ENCODE measurements around the gene LZTS2.

LZTS2 gene

GRCh38 chr10:101040061-101040460 lies 40.5 kb downstream of the LZTS2 start:
- Histone ChIP-seq H3K4me3 (ENCODE audit: low read depth in 1 of 2, low read length in 2 of 2) (no peak overlapping the region), H3K36me3 (ENCODE audit: control insufficient read depth in 1 of 2, insufficient read depth in 2 of 2, low read length in 2 of 2) (peaks cover 43 to 51% of the 10 kb centered on the region in 2 donors), H3K27ac (ENCODE audit: low read depth, low read length) (no peak overlapping the region), H3K4me1 (ENCODE audit: control insufficient read depth in 1 of 2, insufficient read depth in 2 of 2, low read length in 2 of 2) (peaks cover 41 to 45% of the 10 kb centered on the region in 2 donors), H3K27me3 (ENCODE audit: control insufficient read depth in 1 of 2, insufficient read depth in 2 of 2, low read length in 2 of 2) (no peaks in the 10 kb centered on the region), H3K9ac (ENCODE audit: low read depth in 1 of 2, low read length in 2 of 2) (no peak overlapping the region), H3K9me3 (ENCODE audit: control insufficient read depth in 1 of 2, low read length in 2 of 2) (no peaks in the 10 kb centered on the region)

GRCh38 chr10:101040851-101041250 lies 41.2 kb downstream of the LZTS2 start:
- H3K9me3 ChIP-seq (ENCODE audit: control insufficient read depth in 1 of 2, low read length in 2 of 2) = no peaks in the 10 kb centered on the region
- peaks cover 34 to 37% of the 10 kb centered on the region in 2 donors for H3K4me1 ChIP-seq (ENCODE audit: control insufficient read depth in 1 of 2, insufficient read depth in 2 of 2, low read length in 2 of 2)
- H3K27ac ChIP-seq (ENCODE audit: low read depth, low read length) = no peak overlapping the region
- H3K4me3 ChIP-seq (ENCODE audit: low read depth in 1 of 2, low read length in 2 of 2) = no peak overlapping the region
- peaks cover 36 to 43% of the 10 kb centered on the region in 2 donors for H3K36me3 ChIP-seq (ENCODE audit: control insufficient read depth in 1 of 2, insufficient read depth in 2 of 2, low read length in 2 of 2)
- H3K9ac ChIP-seq (ENCODE audit: low read depth in 1 of 2, low read length in 2 of 2) = peak overlapping the region in 1 of 2 donors; percentile 16
- H3K27me3 ChIP-seq (ENCODE audit: control insufficient read depth in 1 of 2, insufficient read depth in 2 of 2, low read length in 2 of 2) = no peaks in the 10 kb centered on the region

GRCh38 chr10:101041252-101041761 lies 41.7 kb downstream of the LZTS2 start:
- no peak overlapping the region for H3K4me3 ChIP-seq (ENCODE audit: low read depth in 1 of 2, low read length in 2 of 2)
- peak overlapping the region in 1 of 2 donors; percentile 90 for H3K9ac ChIP-seq (ENCODE audit: low read depth in 1 of 2, low read length in 2 of 2)
- H3K9me3 ChIP-seq (ENCODE audit: control insufficient read depth in 1 of 2, low read length in 2 of 2) = no peaks in the 10 kb centered on the region
- no peak overlapping the region for H3K27ac ChIP-seq (ENCODE audit: low read depth, low read length)
- peaks cover under 1% of the 10 kb centered on the region in 2 donors for H3K27me3 ChIP-seq (ENCODE audit: control insufficient read depth in 1 of 2, insufficient read depth in 2 of 2, low read length in 2 of 2)
- peaks cover 30 to 35% of the 10 kb centered on the region in 2 donors for H3K4me1 ChIP-seq (ENCODE audit: control insufficient read depth in 1 of 2, insufficient read depth in 2 of 2, low read length in 2 of 2)
- H3K36me3 ChIP-seq (ENCODE audit: control insufficient read depth in 1 of 2, insufficient read depth in 2 of 2, low read length in 2 of 2) = peaks cover 32 to 38% of the 10 kb centered on the region in 2 donors

GRCh38 chr10:101042118-101042517 lies 42.5 kb downstream of the LZTS2 start:
- Histone ChIP-seq H3K9ac (ENCODE audit: low read depth in 1 of 2, low read length in 2 of 2) (peak overlapping the region; percentile 62 to 90), H3K9me3 (ENCODE audit: control insufficient read depth in 1 of 2, low read length in 2 of 2) (no peaks in the 10 kb centered on the region), H3K36me3 (ENCODE audit: control insufficient read depth in 1 of 2, insufficient read depth in 2 of 2, low read length in 2 of 2) (peaks cover 25 to 30% of the 10 kb centered on the region in 2 donors), H3K4me3 (ENCODE audit: low read depth in 1 of 2, low read length in 2 of 2) (peak overlapping the region; percentile 55 to 82), H3K27ac (ENCODE audit: low read depth, low read length) (peak overlapping the region; percentile 76), H3K27me3 (ENCODE audit: control insufficient read depth in 1 of 2, insufficient read depth in 2 of 2, low read length in 2 of 2) (peaks cover 7 to 9% of the 10 kb centered on the region in 2 donors), H3K4me1 (ENCODE audit: control insufficient read depth in 1 of 2, insufficient read depth in 2 of 2, low read length in 2 of 2) (peaks cover 22 to 27% of the 10 kb centered on the region in 2 donors)

- Histone ChIP-seq H3K4me1 (ENCODE audit: control insufficient read depth in 1 of 2, insufficient read depth in 2 of 2, low read length in 2 of 2) (peaks cover 22% of the 10 kb centered on the region in 2 donors), H3K27ac (ENCODE audit: low read depth, low read length) (peak overlapping the region; percentile 76), H3K27me3 (ENCODE audit: control insufficient read depth in 1 of 2, insufficient read depth in 2 of 2, low read length in 2 of 2) (peaks cover 13 to 16% of the 10 kb centered on the region in 2 donors), H3K4me3 (ENCODE audit: low read depth in 1 of 2, low read length in 2 of 2) (peak overlapping the region; percentile 55 to 82), H3K36me3 (ENCODE audit: control insufficient read depth in 1 of 2, insufficient read depth in 2 of 2, low read length in 2 of 2) (peaks cover 18 to 23% of the 10 kb centered on the region in 2 donors), H3K9me3 (ENCODE audit: control insufficient read depth in 1 of 2, low read length in 2 of 2) (no peaks in the 10 kb centered on the region), H3K9ac (ENCODE audit: low read depth in 1 of 2, low read length in 2 of 2) (peak overlapping the region; percentile 62 to 90)
Observed at GRCh38 chr10:101042667-101043362, 43.2 kb downstream of the LZTS2 start.

GRCh38 chr10:101043363-101043707 lies 43.7 kb downstream of the LZTS2 start:
- Histone ChIP-seq H3K4me1 (ENCODE audit: control insufficient read depth in 1 of 2, insufficient read depth in 2 of 2, low read length in 2 of 2) (peaks cover 24 to 25% of the 10 kb centered on the region in 2 donors), H3K4me3 (ENCODE audit: low read depth in 1 of 2, low read length in 2 of 2) (peak overlapping the region; percentile 55 to 82), H3K9me3 (ENCODE audit: control insufficient read depth in 1 of 2, low read length in 2 of 2) (no peaks in the 10 kb centered on the region), H3K9ac (ENCODE audit: low read depth in 1 of 2, low read length in 2 of 2) (peak overlapping the region; percentile 62 to 90), H3K27ac (ENCODE audit: low read depth, low read length) (peak overlapping the region; percentile 76), H3K27me3 (ENCODE audit: control insufficient read depth in 1 of 2, insufficient read depth in 2 of 2, low read length in 2 of 2) (peaks cover 18% of the 10 kb centered on the region in 2 donors), H3K36me3 (ENCODE audit: control insufficient read depth in 1 of 2, insufficient read depth in 2 of 2, low read length in 2 of 2) (peaks cover 12 to 18% of the 10 kb centered on the region in 2 donors)

- Histone ChIP-seq H3K4me3 (ENCODE audit: low read depth in 1 of 2, low read length in 2 of 2) (no peak overlapping the region), H3K9me3 (ENCODE audit: control insufficient read depth in 1 of 2, low read length in 2 of 2) (no peaks in the 10 kb centered on the region), H3K9ac (ENCODE audit: low read depth in 1 of 2, low read length in 2 of 2) (no peak overlapping the region), H3K36me3 (ENCODE audit: control insufficient read depth in 1 of 2, insufficient read depth in 2 of 2, low read length in 2 of 2) (peaks cover 7 to 11% of the 10 kb centered on the region in 2 donors), H3K4me1 (ENCODE audit: control insufficient read depth in 1 of 2, insufficient read depth in 2 of 2, low read length in 2 of 2) (peaks cover 28 to 31% of the 10 kb centered on the region in 2 donors), H3K27me3 (ENCODE audit: control insufficient read depth in 1 of 2, insufficient read depth in 2 of 2, low read length in 2 of 2) (peaks cover 25 to 26% of the 10 kb centered on the region in 2 donors), H3K27ac (ENCODE audit: low read depth, low read length) (no peak overlapping the region)
Observed at GRCh38 chr10:101044117-101044516, 44.5 kb downstream of the LZTS2 start.

GRCh38 chr10:101046332-101047238 lies 47.0 kb downstream of the LZTS2 start:
- Histone ChIP-seq H3K9me3 (ENCODE audit: control insufficient read depth in 1 of 2, low read length in 2 of 2) (no peaks in the 10 kb centered on the region), H3K4me3 (ENCODE audit: low read depth in 1 of 2, low read length in 2 of 2) (no peak overlapping the region), H3K27ac (ENCODE audit: low read depth, low read length) (no peak overlapping the region), H3K27me3 (ENCODE audit: control insufficient read depth in 1 of 2, insufficient read depth in 2 of 2, low read length in 2 of 2) (peaks cover 37 to 39% of the 10 kb centered on the region in 2 donors), H3K9ac (ENCODE audit: low read depth in 1 of 2, low read length in 2 of 2) (no peak overlapping the region), H3K4me1 (ENCODE audit: control insufficient read depth in 1 of 2, insufficient read depth in 2 of 2, low read length in 2 of 2) (peaks cover 29 to 33% of the 10 kb centered on the region in 2 donors), H3K36me3 (ENCODE audit: control insufficient read depth in 1 of 2, insufficient read depth in 2 of 2, low read length in 2 of 2) (no peaks in the 10 kb centered on the region)

- Histone ChIP-seq H3K4me1 (ENCODE audit: control insufficient read depth in 1 of 2, insufficient read depth in 2 of 2, low read length in 2 of 2) (peaks cover 22 to 26% of the 10 kb centered on the region in 2 donors), H3K4me3 (ENCODE audit: low read depth in 1 of 2, low read length in 2 of 2) (no peak overlapping the region), H3K36me3 (ENCODE audit: control insufficient read depth in 1 of 2, insufficient read depth in 2 of 2, low read length in 2 of 2) (no peaks in the 10 kb centered on the region), H3K27ac (ENCODE audit: low read depth, low read length) (no peak overlapping the region), H3K9ac (ENCODE audit: low read depth in 1 of 2, low read length in 2 of 2) (no peak overlapping the region), H3K27me3 (ENCODE audit: control insufficient read depth in 1 of 2, insufficient read depth in 2 of 2, low read length in 2 of 2) (peaks cover 37 to 39% of the 10 kb centered on the region in 2 donors), H3K9me3 (ENCODE audit: control insufficient read depth in 1 of 2, low read length in 2 of 2) (no peaks in the 10 kb centered on the region)
Observed at GRCh38 chr10:101047268-101047667, 47.7 kb downstream of the LZTS2 start.
